GOT3 (cell line): ENCODE results near the gene SERPINB3.
"Not testable (repeated sequence)": the region's sequence is repeated elsewhere in the genome, so short reads cannot be mapped to it uniquely, and the experiment has no call there.

Experiments used
- DNase-seq: peaks from one replicate; lab custom pipeline; 2025; ENCODE audit warnings: mixed read lengths; lab: John Stamatoyannopoulos, UW

SERPINB3 gene

DNA sequence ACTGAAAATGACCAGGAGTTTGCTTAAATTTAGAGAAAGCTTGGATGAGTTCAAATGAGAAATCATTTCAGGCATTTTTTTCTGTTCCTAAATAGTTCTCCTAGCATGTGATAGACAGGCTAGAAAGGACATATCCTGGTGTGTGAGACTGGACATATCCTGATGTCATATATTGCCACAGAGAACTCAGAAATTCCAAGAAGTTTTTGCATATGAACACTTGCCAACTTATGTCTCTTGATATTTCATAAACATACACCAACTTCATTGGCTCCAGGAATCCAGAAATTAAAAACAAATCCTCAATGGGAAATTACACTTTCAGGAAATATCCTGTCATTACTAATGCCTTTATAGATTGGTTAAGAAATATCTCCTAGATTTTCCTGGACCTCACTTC lies 14.8 kb downstream of the SERPINB3 start:
- DNase-seq = no peak

DNA sequence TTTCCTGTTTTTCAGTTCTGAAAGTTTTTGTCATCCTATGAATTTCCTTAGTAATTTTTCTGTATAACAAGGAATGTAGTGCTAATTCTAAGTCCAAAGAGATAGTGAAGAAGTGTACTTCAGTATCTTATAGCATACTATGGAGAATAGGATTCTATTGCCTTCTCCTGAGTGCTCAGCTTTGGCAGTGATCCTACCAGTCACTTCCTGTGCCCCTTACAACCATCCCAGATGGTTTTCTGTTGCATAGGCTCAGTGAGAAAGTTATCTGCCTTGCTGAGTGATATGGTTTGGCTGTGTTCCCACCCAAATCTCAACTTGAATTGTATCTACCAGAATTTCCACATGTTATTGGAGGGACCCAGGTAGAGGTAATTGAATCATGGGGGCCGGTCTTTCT lies 17.0 kb downstream of the SERPINB3 start:
- not testable (repeated sequence) for DNase-seq

DNA sequence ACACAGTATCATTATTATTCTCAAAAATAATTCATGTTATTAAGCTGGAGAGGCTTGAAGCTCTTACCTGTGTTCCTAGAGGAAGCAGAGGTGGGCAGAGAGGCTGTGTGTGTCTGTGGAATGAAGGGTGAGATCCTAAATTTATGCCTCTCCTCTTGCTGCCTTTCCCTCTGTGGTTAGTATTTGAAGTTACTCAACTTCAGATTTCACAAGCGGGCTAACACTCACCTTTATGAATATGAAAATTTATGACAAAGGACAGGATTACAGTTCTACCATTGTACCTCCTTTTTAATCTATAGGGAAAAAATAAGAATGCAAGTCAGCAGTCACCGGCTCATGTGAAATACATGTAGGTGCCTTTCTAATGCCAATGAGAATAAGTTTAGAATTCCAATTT lies 17.6 kb downstream of the SERPINB3 start, which contains the start of gene SERPINB4:
Gene SERPINB4, minus strand, starts transcription at position 115 of the 400 bp plus-strand sequence. CDS start 679 bp downstream, outside the sequence.
- not testable (repeated sequence) for DNase-seq

DNA sequence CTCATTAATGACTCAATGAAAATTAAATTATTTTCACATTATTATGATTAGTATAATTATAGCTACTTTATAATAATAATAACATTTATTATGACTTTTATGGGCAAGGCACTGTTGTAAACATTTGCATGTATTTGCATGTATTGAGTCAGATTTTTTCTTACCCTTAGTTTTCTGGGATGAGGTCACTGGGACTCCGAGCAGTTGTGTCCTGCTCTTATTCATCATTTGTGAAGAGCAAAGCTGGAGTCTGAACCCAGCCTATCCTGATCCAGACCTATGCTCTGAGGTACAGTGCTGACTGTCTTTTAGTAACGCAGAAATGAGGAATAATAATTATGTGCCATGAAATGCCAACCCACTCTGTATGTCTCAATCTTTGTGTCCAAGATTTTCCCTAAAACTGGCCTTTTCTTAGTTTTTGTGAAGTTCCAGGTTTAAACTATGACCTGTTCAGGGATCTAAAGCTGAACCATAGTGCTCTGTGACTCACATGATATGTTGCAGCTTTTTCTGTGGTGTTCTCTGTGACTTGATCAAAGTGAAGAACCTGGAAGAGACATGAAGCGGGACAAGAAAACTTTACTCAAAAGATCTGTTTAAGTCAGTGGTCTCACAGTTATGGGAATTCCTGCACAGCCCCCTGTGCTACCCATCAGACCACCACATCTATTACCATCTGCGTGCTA lies 18.9 kb downstream of the SERPINB3 start:
- DNase-seq = not testable (repeated sequence)

DNA sequence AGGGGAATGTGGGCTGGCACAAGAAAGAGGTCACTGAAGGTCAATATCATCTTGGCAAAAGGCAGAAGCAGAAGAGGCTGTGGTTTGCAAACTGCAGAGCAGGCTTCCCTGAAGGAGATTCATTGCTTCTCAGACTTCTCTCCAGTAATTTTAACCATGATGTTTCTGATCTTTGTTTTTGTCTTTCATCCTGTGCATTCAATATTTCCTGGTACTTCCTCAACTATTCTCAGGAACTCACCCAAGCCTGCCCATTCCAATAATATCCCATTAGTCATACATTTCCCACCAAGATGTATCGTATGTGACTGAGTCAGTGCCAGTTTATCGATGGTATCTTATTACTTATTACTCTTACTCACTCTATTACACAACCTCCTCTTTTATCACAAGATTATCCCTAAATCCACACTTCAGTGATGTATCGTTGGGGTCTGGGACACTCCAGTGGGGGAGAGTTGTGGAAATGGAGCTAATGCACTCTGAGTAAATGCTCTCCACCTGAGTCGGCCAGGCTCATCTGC lies 20.5 kb downstream of the SERPINB3 start:
- not testable (repeated sequence) for DNase-seq

DNA sequence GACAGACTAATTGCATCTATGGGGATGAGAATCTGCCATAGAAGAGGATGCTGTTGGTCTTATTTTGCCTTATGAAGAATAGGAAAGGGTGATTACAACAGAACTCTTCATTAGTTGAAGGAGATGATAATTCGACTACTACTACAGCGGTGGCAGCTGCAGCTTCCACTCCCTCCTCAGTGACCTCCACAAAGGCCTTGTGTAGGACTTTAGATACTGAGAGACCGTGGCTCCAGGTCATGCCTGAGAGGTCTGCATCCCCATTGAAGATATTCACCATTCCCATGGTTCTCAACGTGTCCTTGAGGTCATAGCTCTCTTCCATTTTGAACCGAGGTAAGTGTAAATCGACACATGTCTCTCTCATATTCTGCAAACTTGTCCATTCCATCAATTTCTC lies 24.0 kb downstream of the SERPINB3 start:
- DNase-seq = no peak

DNA sequence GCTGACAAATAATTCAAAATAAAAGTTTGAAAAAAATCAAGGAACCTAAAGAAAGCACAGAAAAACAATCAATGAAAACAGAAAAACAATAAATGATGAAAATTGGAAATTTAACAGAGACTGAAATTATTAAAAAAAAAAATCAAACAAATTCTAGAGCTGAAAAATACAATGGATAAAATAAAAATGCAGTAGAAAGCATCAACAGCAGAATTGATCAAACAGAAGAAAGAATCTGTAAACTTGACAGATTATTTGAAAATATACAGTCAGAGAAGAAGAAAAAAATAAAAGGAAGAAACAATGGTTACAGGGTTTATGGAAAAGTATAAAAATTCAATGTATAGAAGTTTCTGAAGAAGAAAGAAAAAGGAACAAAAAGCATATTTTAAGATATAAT lies 33.9 kb downstream of the SERPINB3 start:
- DNase-seq = no peak

DNA sequence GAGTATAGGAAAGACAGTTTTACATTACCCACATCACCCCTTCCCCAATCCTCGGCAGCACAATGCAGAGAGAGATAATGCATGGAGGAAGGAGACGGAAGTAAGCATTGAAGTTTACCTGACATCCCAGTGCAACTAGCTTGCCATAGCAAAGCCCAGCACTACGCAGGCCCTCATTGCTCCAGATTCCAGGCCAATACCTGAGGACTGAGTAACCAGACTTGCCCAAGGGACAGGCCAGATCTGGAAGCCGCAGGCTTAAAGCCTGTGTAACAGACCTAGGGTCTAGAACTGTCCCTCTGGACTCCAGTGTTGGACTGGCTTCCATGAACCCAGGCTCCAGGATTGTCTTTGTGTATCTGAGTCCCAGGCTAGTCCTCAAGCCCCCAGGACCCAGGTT lies 35.3 kb downstream of the SERPINB3 start:
- DNase-seq = no peak

DNA sequence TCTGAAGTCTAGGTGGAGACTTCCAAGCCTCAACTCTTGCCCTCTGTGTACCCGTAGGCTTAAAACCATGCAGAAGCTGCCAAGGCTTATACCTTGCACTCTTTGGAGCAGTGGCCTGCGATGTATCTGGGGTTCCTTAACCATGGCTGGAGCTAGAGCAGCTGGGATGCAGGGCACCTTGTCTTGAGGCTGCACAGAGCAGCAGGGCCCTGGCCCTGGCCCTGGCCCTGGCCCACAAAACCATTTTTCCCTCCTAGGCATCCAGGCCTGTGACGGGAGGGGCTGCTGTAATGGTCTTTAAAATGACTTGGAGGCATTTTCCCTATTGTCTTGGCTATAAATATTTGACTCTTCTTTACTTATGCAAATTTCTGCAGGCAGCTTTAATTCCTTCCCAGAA lies 36.8 kb downstream of the SERPINB3 start:
- DNase-seq = no peak

DNA sequence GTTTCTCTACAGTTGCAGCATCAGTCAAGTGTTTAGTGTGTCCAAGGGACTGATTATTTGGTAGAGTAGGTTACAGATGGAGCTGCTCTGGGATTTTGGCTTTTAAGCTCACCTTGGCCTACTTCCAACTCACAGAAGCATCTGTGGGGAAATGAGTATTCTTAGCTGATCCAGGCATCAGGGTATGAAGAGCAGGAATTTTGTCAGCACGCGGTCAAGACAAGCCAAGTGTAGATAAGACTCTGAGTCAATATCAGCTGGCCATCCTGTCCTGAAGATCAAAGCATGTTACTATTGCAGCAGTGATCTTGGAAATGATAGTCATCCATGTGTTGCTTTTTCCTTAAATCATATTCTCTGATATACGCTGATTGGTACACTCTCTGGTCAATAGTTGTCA lies 42.0 kb downstream of the SERPINB3 start:
- DNase-seq = no peak

DNA sequence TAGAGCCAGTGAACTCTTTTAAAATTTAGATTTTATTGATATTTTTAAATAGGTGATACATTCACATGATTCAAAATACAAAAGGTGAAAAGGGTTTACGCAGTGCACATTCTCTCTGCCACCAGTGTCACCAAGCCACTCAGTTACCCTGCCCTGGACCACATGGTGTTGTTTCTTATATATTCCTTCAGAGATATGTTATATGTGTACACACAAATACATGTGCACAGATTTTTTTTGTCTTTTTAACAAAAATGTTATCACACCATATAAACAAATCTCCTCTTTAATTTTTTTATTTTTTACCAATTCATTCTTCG lies 43.8 kb downstream of the SERPINB3 start:
- no peak for DNase-seq

DNA sequence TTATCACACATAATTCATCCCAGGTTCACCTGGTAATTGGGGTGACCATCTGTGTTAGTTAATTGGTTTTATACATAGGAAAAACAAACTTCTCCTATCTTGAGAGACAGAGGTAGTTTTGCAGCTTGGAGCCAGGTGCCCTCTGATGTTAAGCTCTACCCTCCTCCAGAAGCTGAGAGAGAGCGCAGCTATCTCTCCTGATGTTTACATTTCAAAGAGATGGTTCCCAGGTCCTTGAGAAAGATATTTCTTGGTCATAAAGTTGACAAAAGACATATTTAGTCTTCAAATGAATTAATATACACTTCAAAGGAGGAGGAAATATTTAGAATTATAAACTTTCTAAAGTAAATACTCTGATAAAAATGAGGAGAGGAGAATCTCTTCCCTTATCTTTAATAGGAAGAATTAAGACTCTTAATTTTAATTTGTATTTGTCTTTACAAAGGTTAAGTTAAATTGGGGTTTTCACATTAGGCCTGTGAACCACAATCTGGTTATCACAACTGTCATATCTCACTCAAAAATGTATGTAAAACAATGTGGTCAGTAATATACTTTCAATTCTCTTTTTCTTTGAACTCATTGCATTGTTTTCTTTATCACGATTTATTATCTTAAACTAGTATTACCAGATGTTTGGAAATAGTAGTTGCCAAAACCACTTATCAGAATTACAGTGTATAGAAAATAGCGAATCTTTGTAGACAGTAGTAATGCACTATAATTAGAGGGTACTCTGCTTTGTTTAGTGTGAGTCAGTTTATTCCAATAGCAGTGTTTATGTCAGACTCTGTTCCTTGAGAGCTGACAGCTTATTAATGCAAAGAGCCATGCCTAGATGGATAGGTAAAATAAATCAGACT lies 44.4 kb downstream of the SERPINB3 start:
- no peak for DNase-seq

DNA sequence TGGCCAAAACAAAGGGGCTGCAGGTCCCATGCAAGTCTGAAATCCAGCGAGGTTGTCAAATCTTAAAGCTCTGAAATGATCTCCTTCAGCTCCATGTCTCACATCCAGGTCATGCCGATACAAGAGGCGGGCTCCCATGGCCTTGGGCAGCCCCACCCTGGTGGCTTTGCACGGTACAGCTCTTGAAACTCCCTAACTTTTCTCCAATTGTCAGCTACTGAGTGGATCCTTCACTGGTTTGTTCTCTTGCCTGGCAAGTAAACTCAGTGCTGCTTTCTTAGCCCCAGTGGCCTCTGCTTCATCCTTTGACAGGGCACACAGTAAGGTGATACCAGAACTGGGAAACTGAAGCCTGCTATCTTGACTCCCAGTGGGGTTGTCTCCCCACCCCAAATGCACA lies 48.3 kb downstream of the SERPINB3 start:
- DNase-seq = no peak

DNA sequence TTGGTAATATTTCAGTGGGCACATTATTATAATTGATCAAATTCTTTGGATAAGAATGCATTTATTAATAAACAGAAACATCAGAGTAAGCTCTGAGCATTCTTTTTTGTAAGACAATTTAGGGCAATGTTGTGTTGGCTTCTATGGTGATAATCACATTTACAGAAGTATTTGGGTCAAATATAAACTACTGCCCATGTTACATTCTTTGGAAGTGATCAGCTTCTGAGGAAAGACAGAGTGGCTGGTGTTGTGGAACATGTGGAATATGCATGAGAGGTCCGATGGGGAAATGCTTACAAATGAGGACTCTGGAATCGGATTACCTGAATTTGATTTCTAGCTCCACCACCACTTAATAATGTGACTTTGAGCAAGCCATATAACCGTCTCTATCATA lies 55.2 kb downstream of the SERPINB3 start:
- no peak for DNase-seq
